ENCODE measurements around the gene MPL.

The MPL gene

DNA sequence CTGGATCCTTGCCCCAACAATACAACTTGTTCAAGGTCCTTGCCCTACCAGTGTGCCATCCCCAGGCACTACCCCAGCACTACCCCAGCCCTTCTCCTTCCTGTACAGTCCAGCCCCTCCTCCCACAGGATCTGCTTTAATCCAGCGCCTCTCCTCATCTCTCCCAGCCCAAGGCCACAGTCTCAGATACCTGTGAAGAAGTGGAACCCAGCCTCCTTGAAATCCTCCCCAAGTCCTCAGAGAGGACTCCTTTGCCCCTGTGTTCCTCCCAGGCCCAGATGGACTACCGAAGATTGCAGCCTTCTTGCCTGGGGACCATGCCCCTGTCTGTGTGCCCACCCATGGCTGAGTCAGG is 14.7 kb downstream of the MPL start:
- TF ChIP-seq TAF1 (IDR thresholded peaks at IDR 0.05; ENCODE audit: borderline replicate concordance, insufficient read depth, low read length) = no peak
- TF ChIP-seq, protein P1, sequence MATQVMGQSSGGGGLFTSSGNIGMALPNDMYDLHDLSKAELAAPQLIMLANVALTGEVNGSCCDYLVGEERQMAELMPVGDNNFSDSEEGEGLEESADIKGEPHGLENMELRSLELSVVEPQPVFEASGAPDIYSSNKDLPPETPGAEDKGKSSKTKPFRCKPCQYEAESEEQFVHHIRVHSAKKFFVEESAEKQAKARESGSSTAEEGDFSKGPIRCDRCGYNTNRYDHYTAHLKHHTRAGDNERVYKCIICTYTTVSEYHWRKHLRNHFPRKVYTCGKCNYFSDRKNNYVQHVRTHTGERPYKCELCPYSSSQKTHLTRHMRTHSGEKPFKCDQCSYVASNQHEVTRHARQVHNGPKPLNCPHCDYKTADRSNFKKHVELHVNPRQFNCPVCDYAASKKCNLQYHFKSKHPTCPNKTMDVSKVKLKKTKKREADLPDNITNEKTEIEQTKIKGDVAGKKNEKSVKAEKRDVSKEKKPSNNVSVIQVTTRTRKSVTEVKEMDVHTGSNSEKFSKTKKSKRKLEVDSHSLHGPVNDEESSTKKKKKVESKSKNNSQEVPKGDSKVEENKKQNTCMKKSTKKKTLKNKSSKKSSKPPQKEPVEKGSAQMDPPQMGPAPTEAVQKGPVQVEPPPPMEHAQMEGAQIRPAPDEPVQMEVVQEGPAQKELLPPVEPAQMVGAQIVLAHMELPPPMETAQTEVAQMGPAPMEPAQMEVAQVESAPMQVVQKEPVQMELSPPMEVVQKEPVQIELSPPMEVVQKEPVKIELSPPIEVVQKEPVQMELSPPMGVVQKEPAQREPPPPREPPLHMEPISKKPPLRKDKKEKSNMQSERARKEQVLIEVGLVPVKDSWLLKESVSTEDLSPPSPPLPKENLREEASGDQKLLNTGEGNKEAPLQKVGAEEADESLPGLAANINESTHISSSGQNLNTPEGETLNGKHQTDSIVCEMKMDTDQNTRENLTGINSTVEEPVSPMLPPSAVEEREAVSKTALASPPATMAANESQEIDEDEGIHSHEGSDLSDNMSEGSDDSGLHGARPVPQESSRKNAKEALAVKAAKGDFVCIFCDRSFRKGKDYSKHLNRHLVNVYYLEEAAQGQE (IDR thresholded peaks at IDR 0.05; ENCODE audit: insufficient read depth in 1 of 2, low read depth in 2 of 2, low read length in 2 of 2) = no peak
- no peak for TF ChIP-seq SIN3A (IDR thresholded peaks at IDR 0.05; ENCODE audit: borderline replicate concordance, insufficient read depth, low read length)
- no peak for TF ChIP-seq POLR2AphosphoS5 (IDR thresholded peaks at IDR 0.05; ENCODE audit: low read depth, low read length)
- TF ChIP-seq FOXP2 (optimal IDR thresholded peaks at IDR 0.05; ENCODE audit: borderline replicate concordance, extremely low read depth, extremely low read length, insufficient read depth) = no peak

- TF ChIP-seq SIN3A (IDR thresholded peaks at IDR 0.05; ENCODE audit: borderline replicate concordance, insufficient read depth, low read length) (no peak), FOXP2 (optimal IDR thresholded peaks at IDR 0.05; ENCODE audit: borderline replicate concordance, extremely low read depth, extremely low read length, insufficient read depth) (no peak), TAF1 (IDR thresholded peaks at IDR 0.05; ENCODE audit: borderline replicate concordance, insufficient read depth, low read length) (no peak)
- TF ChIP-seq, protein P1 (IDR thresholded peaks at IDR 0.05; ENCODE audit: insufficient read depth in 1 of 2, low read depth in 2 of 2, low read length in 2 of 2) = no peak
Observed at GRCh38 chr1:43352881-43353280, 15.3 kb downstream of the MPL start.

- TF ChIP-seq POLR2AphosphoS5 (IDR thresholded peaks at IDR 0.05; ENCODE audit: low read depth, low read length) = no peak
- no peak for TF ChIP-seq FOXP2 (optimal IDR thresholded peaks at IDR 0.05; ENCODE audit: borderline replicate concordance, extremely low read depth, extremely low read length, insufficient read depth)
- TF ChIP-seq SIN3A (IDR thresholded peaks at IDR 0.05; ENCODE audit: borderline replicate concordance, insufficient read depth, low read length) = no peak
- TF ChIP-seq TAF1 (IDR thresholded peaks at IDR 0.05; ENCODE audit: borderline replicate concordance, insufficient read depth, low read length) = no peak
- TF ChIP-seq, protein P1 (IDR thresholded peaks at IDR 0.05; ENCODE audit: insufficient read depth in 1 of 2, low read depth in 2 of 2, low read length in 2 of 2) = no peak
Observed at GRCh38 chr1:43354471-43354870, 16.9 kb downstream of the MPL start.

DNA sequence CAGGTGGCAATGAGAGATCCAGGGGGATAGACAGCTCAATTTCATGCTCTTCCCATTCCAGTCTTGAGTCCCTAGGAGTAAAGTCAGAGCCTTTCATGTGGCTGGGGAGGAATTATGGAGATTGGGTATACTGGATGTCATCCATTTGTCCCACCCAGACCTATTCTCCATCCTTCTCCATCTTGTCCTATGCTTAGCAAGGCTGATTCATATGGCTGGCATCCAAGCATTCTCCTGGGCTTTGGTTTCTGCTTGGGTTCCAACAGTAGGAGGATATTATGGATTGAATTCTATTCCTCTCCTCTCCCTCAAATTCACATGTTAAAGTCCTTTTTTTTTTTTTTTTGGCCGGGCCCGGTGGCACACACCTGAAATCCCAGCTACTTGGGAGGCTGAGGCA is 17.3 kb downstream of the MPL start:
- no peak for TF ChIP-seq TAF1 (IDR thresholded peaks at IDR 0.05; ENCODE audit: borderline replicate concordance, insufficient read depth, low read length)
- no peak for TF ChIP-seq FOXP2 (optimal IDR thresholded peaks at IDR 0.05; ENCODE audit: borderline replicate concordance, extremely low read depth, extremely low read length, insufficient read depth)

- TF ChIP-seq, protein P1 (IDR thresholded peaks at IDR 0.05; ENCODE audit: insufficient read depth in 1 of 2, low read depth in 2 of 2, low read length in 2 of 2) = no peak
- TF ChIP-seq POLR2AphosphoS5 (IDR thresholded peaks at IDR 0.05; ENCODE audit: low read depth, low read length) = no peak
- TF ChIP-seq TAF1 (IDR thresholded peaks at IDR 0.05; ENCODE audit: borderline replicate concordance, insufficient read depth, low read length) = no peak
- TF ChIP-seq SIN3A (IDR thresholded peaks at IDR 0.05; ENCODE audit: borderline replicate concordance, insufficient read depth, low read length) = no peak
- TF ChIP-seq FOXP2 (optimal IDR thresholded peaks at IDR 0.05; ENCODE audit: borderline replicate concordance, extremely low read depth, extremely low read length, insufficient read depth) = no peak
Observed at GRCh38 chr1:43357251-43357650, 19.6 kb downstream of the MPL start.
